Skeletal muscle satellite cell (primary cell): ENCODE data around the gene STH.

ENCODE experiments used
- H3K27me3 ChIP-seq: 2 replicates; pipeline ENCODE4 v1.7.0; 2013; ENCODE audit warnings: low read length; ENCODE audit not compliant: control insufficient read depth, insufficient read depth
- H3K36me3 ChIP-seq: 2 replicates; pipeline ENCODE4 v1.7.0; 2013; ENCODE audit warnings: mild to moderate bottlenecking, control low read depth, low read length; ENCODE audit not compliant: insufficient read depth
- H3K4me1 ChIP-seq: 2 replicates; pipeline ENCODE4 v1.7.0; 2013; ENCODE audit warnings: low read length; ENCODE audit not compliant: control insufficient read depth, insufficient read depth
- H3K4me2 ChIP-seq: 2 replicates; pipeline ENCODE4 v1.7.0; 2013; ENCODE audit warnings: mild to moderate bottlenecking, low read length
- H3K4me3 ChIP-seq: 2 replicates; pipeline ENCODE4 v1.7.0; 2013; ENCODE audit warnings: low read length
- H3K9ac ChIP-seq: 2 replicates; pipeline ENCODE4 v1.7.0; 2013; ENCODE audit warnings: mild to moderate bottlenecking, low read depth, low read length, moderate library complexity
- H3K9me3 ChIP-seq: replicated peaks from 2 replicates; pipeline ENCODE4 v1.7.0; 2013; ENCODE audit warnings: mild to moderate bottlenecking, control low read depth, low read length

The STH gene

DNA sequence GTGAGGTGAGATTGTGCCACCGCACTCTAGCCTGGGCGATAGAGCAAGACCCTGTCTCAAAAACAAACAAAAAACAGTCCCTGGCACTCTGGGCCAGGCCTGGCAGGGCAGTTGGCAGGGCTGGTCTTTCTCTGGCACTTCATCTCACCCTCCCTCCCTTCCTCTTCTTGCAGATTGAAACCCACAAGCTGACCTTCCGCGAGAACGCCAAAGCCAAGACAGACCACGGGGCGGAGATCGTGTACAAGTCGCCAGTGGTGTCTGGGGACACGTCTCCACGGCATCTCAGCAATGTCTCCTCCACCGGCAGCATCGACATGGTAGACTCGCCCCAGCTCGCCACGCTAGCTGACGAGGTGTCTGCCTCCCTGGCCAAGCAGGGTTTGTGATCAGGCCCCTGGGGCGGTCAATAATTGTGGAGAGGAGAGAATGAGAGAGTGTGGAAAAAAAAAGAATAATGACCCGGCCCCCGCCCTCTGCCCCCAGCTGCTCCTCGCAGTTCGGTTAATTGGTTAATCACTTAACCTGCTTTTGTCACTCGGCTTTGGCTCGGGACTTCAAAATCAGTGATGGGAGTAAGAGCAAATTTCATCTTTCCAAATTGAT is 24.8 kb downstream of the STH start:
- Histone ChIP-seq H3K27me3 (no peaks in the 10 kb centered on the region), H3K9ac (no peak overlapping the region), H3K4me2 (no peak overlapping the region), H3K9me3 (no peaks in the 10 kb centered on the region), H3K4me1 (no peaks in the 10 kb centered on the region), H3K36me3 (peaks cover 29% of the 10 kb centered on the region), H3K4me3 (no peak overlapping the region)

DNA sequence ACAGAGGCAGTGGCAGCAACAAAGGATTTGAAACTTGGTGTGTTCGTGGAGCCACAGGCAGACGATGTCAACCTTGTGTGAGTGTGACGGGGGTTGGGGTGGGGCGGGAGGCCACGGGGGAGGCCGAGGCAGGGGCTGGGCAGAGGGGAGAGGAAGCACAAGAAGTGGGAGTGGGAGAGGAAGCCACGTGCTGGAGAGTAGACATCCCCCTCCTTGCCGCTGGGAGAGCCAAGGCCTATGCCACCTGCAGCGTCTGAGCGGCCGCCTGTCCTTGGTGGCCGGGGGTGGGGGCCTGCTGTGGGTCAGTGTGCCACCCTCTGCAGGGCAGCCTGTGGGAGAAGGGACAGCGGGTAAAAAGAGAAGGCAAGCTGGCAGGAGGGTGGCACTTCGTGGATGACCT is 25.5 kb downstream of the STH start:
- Histone ChIP-seq H3K27me3 (no peaks in the 10 kb centered on the region), H3K4me2 (no peak overlapping the region), H3K9me3 (no peaks in the 10 kb centered on the region), H3K4me3 (no peak overlapping the region), H3K36me3 (peaks cover 29% of the 10 kb centered on the region), H3K4me1 (no peaks in the 10 kb centered on the region), H3K9ac (no peak overlapping the region)

DNA sequence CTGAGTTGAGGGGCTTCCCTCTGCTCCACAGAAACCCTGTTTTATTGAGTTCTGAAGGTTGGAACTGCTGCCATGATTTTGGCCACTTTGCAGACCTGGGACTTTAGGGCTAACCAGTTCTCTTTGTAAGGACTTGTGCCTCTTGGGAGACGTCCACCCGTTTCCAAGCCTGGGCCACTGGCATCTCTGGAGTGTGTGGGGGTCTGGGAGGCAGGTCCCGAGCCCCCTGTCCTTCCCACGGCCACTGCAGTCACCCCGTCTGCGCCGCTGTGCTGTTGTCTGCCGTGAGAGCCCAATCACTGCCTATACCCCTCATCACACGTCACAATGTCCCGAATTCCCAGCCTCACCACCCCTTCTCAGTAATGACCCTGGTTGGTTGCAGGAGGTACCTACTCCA is 26.0 kb downstream of the STH start:
- no peak overlapping the region for H3K4me2 ChIP-seq
- H3K4me1 ChIP-seq, result no peaks in the 10 kb centered on the region
- H3K4me3 ChIP-seq, result no peak overlapping the region
- H3K27me3 ChIP-seq, result no peaks in the 10 kb centered on the region
- no peak overlapping the region for H3K9ac ChIP-seq
- H3K9me3 ChIP-seq, result no peaks in the 10 kb centered on the region
- peaks cover 29% of the 10 kb centered on the region for H3K36me3 ChIP-seq

DNA sequence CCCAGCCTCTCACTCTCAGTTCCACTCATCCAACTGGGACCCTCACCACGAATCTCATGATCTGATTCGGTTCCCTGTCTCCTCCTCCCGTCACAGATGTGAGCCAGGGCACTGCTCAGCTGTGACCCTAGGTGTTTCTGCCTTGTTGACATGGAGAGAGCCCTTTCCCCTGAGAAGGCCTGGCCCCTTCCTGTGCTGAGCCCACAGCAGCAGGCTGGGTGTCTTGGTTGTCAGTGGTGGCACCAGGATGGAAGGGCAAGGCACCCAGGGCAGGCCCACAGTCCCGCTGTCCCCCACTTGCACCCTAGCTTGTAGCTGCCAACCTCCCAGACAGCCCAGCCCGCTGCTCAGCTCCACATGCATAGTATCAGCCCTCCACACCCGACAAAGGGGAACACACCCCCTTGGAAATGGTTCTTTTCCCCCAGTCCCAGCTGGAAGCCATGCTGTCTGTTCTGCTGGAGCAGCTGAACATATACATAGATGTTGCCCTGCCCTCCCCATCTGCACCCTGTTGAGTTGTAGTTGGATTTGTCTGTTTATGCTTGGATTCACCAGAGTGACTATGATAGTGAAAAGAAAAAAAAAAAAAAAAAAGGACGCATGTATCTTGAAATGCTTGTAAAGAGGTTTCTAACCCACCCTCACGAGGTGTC is 26.6 kb downstream of the STH start:
- no peak overlapping the region for H3K4me3 ChIP-seq
- H3K36me3 ChIP-seq, result peaks cover 34% of the 10 kb centered on the region
- H3K4me1 ChIP-seq, result no peaks in the 10 kb centered on the region
- no peak overlapping the region for H3K4me2 ChIP-seq
- H3K27me3 ChIP-seq, result no peaks in the 10 kb centered on the region
- no peak overlapping the region for H3K9ac ChIP-seq
- no peaks in the 10 kb centered on the region for H3K9me3 ChIP-seq

DNA sequence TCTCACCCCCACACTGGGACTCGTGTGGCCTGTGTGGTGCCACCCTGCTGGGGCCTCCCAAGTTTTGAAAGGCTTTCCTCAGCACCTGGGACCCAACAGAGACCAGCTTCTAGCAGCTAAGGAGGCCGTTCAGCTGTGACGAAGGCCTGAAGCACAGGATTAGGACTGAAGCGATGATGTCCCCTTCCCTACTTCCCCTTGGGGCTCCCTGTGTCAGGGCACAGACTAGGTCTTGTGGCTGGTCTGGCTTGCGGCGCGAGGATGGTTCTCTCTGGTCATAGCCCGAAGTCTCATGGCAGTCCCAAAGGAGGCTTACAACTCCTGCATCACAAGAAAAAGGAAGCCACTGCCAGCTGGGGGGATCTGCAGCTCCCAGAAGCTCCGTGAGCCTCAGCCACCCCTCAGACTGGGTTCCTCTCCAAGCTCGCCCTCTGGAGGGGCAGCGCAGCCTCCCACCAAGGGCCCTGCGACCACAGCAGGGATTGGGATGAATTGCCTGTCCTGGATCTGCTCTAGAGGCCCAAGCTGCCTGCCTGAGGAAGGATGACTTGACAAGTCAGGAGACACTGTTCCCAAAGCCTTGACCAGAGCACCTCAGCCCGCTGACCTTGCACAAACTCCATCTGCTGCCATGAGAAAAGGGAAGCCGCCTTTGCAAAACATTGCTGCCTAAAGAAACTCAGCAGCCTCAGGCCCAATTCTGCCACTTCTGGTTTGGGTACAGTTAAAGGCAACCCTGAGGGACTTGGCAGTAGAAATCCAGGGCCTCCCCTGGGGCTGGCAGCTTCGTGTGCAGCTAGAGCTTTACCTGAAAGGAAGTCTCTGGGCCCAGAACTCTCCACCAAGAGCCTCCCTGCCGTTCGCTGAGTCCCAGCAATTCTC is 27.4 kb downstream of the STH start:
- H3K9me3 ChIP-seq, result no peaks in the 10 kb centered on the region
- no peaks in the 10 kb centered on the region for H3K4me1 ChIP-seq
- H3K36me3 ChIP-seq, result peaks cover 42% of the 10 kb centered on the region
- H3K4me3 ChIP-seq, result no peak overlapping the region
- H3K27me3 ChIP-seq, result no peaks in the 10 kb centered on the region
- H3K9ac ChIP-seq, result no peak overlapping the region
- no peak overlapping the region for H3K4me2 ChIP-seq

DNA sequence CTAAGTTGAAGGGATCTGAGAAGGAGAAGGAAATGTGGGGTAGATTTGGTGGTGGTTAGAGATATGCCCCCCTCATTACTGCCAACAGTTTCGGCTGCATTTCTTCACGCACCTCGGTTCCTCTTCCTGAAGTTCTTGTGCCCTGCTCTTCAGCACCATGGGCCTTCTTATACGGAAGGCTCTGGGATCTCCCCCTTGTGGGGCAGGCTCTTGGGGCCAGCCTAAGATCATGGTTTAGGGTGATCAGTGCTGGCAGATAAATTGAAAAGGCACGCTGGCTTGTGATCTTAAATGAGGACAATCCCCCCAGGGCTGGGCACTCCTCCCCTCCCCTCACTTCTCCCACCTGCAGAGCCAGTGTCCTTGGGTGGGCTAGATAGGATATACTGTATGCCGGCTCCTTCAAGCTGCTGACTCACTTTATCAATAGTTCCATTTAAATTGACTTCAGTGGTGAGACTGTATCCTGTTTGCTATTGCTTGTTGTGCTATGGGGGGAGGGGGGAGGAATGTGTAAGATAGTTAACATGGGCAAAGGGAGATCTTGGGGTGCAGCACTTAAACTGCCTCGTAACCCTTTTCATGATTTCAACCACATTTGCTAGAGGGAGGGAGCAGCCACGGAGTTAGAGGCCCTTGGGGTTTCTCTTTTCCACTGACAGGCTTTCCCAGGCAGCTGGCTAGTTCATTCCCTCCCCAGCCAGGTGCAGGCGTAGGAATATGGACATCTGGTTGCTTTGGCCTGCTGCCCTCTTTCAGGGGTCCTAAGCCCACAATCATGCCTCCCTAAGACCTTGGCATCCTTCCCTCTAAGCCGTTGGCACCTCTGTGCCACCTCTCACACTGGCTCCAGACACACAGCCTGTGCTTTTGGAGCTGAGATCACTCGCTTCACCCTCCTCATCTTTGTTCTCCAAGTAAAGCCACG is 28.3 kb downstream of the STH start:
- peaks cover 47% of the 10 kb centered on the region for H3K36me3 ChIP-seq
- H3K4me2 ChIP-seq, result no peak overlapping the region
- no peaks in the 10 kb centered on the region for H3K4me1 ChIP-seq
- no peaks in the 10 kb centered on the region for H3K27me3 ChIP-seq
- H3K4me3 ChIP-seq, result no peak overlapping the region
- H3K9ac ChIP-seq, result no peak overlapping the region
- no peaks in the 10 kb centered on the region for H3K9me3 ChIP-seq

DNA sequence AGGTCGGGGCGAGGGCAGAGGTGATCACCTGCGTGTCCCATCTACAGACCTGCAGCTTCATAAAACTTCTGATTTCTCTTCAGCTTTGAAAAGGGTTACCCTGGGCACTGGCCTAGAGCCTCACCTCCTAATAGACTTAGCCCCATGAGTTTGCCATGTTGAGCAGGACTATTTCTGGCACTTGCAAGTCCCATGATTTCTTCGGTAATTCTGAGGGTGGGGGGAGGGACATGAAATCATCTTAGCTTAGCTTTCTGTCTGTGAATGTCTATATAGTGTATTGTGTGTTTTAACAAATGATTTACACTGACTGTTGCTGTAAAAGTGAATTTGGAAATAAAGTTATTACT is 28.9 kb downstream of the STH start:
- Histone ChIP-seq H3K4me2 (no peak overlapping the region), H3K9ac (no peak overlapping the region), H3K4me1 (no peaks in the 10 kb centered on the region), H3K27me3 (no peaks in the 10 kb centered on the region), H3K4me3 (no peak overlapping the region), H3K9me3 (no peaks in the 10 kb centered on the region), H3K36me3 (peaks cover 50% of the 10 kb centered on the region)

DNA sequence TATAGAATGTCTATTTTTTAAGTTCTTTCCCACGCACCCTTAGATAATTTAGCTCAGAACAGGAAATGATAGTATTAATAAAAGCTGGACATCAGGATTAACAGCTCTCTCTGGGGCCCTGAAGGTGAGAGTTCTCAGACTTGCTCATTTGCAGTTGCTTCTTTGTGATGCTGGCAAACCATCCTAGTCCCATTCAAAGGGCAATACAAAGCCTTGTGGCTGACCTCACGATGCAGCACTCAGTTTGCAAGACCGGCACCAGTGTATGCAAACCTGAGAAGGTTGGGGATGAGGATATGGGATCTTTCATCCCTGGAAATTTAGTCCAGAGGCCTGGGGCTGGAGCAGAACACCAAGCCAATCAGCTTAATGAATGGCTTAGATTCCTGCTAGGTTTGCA is 29.3 kb downstream of the STH start:
- H3K9ac ChIP-seq, result no peak overlapping the region
- H3K9me3 ChIP-seq, result no peaks in the 10 kb centered on the region
- H3K4me2 ChIP-seq, result no peak overlapping the region
- no peak overlapping the region for H3K4me3 ChIP-seq
- no peaks in the 10 kb centered on the region for H3K4me1 ChIP-seq
- H3K27me3 ChIP-seq, result no peaks in the 10 kb centered on the region
- peaks cover 54% of the 10 kb centered on the region for H3K36me3 ChIP-seq

DNA sequence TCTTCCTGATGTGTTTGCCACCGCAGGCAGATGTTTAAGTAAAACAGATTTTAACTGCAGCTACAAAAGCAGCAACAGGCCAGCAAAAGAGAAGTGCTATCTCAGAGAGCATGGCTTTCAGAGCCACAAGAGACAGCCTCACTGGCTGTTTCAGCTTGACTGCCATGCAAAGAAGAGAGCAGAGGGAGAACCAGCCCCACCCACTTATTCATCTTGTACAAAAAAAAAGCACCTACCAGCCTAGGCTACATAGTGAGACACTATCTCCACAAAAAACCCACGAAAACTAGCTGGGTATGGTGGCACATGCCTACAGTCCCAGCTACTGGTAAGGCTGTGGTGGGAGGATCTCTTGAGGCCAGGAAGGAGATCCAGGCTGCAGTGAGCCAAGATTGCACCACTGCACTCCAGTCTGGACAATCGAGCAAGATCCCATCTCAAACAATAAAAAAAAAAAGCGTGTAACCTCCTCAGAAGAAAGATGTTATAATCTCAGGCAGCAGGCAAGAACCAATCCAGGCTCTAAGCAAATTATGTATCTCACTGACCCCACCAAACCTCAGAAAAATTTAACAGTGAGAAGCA is 30.0 kb downstream of the STH start:
- no peaks in the 10 kb centered on the region for H3K27me3 ChIP-seq
- H3K9ac ChIP-seq, result no peak overlapping the region
- peaks cover 58% of the 10 kb centered on the region for H3K36me3 ChIP-seq
- H3K4me2 ChIP-seq, result no peak overlapping the region
- no peaks in the 10 kb centered on the region for H3K4me1 ChIP-seq
- H3K9me3 ChIP-seq, result no peaks in the 10 kb centered on the region
- H3K4me3 ChIP-seq, result no peak overlapping the region

DNA sequence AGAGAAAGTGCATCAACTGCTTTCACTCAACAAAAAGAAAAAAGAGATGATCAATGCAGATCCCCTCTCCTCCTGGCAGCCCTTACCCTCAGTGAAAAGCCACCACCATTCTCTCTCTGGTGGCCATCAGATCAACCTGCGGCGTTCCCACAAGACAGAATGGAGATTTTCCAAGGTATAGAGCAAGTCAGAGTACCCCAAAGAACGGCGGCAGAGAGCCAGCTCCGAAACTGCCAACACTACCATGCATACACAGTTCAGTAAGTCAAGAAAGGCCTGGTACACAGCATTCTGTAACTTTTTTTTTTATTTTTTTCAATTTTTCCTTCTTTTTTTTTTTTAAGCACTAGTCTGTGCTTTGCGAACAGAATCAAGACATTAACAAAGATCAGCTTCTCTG is 30.6 kb downstream of the STH start:
- Histone ChIP-seq H3K4me1 (no peaks in the 10 kb centered on the region), H3K9ac (no peak overlapping the region), H3K36me3 (peaks cover 64% of the 10 kb centered on the region), H3K9me3 (no peaks in the 10 kb centered on the region), H3K27me3 (no peaks in the 10 kb centered on the region), H3K4me3 (no peak overlapping the region), H3K4me2 (no peak overlapping the region)

DNA sequence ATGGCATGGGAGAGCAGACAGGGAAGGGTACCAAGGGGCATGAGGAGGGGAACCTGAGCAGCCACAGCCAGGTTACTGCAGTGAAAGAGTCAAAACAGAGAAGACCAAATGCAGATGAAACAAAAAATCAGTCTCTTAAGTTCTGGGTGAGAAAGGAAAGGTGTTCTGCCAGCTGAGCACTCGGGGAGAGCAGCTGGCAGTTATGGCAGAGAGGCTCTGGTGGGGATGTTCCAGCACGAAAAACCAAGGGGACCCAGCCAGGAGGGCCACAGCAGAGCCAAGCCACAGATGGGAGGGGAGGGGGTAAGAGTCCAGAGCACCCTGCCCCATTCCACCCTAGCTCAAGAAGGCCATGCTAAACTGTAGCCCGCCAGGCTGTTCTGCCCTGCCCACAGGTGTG is 31.7 kb downstream of the STH start:
- peaks cover 72% of the 10 kb centered on the region for H3K36me3 ChIP-seq
- H3K9ac ChIP-seq, result no peak overlapping the region

More for the DNA sequence above, 31.7 kb downstream of the STH start:
- Histone ChIP-seq H3K9me3 (no peaks in the 10 kb centered on the region), H3K4me3 (no peak overlapping the region), H3K4me2 (no peak overlapping the region), H3K27me3 (no peaks in the 10 kb centered on the region), H3K4me1 (no peaks in the 10 kb centered on the region)
